HG03439 (cell line): ENCODE measurements around the gene NFKBIA.
"Not testable (repeated sequence)": the region's sequence is repeated elsewhere in the genome, so short reads cannot be mapped to it uniquely, and the experiment has no call there.

ENCODE experiments used
- ATAC-seq: cut with Tn5 transposase; IDR thresholded peaks from one replicate; pipeline ENCODE4 v1.9.1; 2021; ENCODE audit warnings: mild to moderate bottlenecking, moderate library complexity; ENCODE audit not compliant: unreplicated experiment

NFKBIA gene

DNA sequence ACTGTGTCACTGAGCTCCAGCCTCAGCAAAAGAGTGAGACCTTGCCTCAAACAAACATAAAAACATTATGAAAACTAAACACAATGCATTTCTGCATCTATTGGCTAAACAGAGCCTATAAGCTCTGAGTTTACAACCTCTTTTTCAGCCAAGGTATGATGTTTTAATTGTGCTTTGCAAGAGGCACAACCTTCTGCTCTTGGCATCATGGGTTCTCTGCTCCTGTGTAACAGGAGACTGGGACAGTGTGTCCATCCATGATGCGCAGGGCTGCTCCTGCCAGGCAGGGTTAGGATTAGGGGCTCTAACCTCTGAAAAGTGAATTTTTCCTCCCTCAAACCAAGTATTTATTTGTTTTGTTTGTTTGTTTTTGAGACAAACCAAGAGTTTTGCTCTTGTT is 5.0 kb upstream of the NFKBIA start:
- ATAC-seq, result no peak

DNA sequence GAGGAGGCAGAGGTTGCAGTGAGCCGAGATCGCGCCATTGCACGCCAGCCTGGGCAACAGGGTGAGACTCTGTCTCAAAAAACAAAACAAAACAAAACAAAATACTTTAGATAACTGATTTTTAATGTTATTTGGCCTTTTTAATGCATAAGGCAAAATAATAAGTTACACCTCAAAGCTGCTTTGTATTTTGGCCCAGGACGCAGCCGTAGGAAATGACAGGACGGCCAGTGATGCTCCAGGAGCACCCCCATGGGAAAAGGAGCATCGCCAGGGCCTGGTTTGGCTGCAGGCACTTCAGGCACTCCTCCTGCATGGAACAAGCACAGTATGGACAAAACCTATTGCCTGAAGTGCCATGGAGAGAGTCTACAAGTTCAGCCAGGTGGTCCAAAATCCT is 3.5 kb upstream of the NFKBIA start:
- no peak for ATAC-seq

DNA sequence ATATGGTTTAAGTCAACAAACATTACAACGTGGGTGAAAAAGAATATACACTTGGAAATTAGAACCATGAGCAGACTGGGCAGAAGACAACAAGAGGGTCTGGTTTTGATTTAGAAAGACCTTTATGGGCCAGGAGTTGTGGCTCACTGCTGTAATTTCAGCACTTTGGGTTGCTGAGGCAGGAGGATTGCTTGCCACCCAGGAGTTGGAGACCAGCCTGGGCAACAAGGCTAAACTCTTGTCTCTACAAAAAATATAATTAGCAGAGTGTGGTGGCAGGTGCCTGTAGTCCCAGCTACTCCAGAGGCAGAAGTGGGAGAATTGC is 2.7 kb upstream of the NFKBIA start:
- no peak for ATAC-seq

DNA sequence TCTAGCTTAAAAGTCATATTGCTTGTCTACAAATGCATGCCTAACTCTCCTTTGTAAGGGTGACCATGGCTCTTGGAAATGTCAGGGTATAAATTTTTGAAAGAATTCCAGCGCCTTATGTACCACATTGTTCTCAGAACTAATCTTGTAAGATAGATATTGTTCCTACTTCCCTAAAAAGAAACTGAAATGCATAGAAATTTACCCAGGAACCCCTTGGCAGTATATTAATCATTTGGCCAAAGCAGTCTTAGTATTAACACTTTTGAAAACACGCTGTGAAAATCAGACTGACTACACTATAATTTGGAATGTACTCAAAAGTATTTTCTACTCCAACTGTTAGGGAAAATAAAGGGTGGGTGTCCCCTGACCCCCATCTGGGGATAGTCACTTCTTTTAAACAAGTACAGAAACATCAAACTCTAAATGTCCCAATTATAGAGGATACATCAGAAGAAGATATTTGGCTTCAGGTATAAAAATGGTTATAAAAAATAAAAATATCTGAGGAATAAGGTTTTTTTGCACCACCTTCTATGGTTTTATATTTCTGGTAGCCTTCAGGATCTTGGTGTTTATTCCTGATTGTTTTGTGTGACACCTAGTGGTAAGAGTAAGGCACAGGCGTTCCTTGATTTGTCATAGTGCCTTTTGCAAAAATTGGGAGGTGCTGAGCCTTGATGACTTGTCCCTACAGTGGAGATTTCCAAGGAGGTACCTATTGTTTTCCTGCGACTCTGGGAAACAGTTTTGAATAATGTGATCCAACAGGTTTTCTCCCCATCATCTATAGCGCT is 2.2 kb upstream of the NFKBIA start:
- no peak for ATAC-seq

DNA sequence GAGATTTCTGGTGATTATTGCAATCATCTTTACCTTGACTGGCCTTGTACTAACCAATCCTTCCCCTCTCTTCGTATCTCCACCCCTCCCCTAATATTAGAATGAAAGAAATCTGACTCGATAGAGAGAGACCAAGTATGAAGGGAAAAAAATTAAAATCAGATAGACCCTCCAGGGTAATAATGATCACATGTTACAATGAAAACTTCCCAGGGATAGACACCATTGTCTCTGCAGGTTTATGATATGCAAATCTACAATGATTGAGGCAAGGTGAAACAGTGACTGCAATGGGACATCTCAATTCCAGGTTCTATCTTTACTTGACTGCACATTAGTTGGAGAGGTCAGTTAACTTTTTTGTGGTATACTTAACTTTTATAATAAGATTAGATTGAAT is 1.5 kb upstream of the NFKBIA start:
- ATAC-seq, result no peak

DNA sequence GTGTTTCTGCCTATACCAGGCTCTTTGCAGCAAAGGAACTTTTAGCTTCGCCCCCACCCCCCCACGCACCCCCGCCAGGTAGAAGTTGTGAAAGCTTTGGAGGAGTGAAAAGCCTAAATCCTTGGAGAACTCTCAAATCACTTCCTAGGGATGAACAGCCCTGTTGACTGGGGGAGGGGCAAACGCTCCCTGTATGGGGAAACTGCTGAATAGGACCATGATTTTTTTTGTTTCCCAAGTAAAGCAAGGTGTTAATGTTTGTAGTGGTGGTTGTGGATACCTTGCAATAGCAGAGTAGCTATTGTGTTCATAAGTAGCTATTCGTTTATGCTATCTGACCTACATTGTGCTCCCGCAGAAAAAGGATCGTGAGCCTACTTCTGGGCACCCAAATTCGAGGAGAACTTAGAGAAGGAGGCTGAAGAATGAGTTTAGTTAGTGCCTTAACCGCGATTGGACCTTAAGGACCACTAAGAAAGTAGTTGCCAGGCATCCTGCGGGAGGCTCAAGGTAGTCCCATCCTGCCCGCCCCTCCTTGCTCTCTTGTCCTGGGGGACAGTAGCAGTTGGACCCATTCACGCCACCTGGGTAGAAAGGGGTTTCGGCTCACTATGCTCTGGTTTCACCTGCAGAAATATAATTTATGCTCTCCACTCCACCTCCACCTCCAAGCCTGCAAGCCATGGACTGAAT is 901 bp upstream of the NFKBIA start:
- ATAC-seq, result no peak

DNA sequence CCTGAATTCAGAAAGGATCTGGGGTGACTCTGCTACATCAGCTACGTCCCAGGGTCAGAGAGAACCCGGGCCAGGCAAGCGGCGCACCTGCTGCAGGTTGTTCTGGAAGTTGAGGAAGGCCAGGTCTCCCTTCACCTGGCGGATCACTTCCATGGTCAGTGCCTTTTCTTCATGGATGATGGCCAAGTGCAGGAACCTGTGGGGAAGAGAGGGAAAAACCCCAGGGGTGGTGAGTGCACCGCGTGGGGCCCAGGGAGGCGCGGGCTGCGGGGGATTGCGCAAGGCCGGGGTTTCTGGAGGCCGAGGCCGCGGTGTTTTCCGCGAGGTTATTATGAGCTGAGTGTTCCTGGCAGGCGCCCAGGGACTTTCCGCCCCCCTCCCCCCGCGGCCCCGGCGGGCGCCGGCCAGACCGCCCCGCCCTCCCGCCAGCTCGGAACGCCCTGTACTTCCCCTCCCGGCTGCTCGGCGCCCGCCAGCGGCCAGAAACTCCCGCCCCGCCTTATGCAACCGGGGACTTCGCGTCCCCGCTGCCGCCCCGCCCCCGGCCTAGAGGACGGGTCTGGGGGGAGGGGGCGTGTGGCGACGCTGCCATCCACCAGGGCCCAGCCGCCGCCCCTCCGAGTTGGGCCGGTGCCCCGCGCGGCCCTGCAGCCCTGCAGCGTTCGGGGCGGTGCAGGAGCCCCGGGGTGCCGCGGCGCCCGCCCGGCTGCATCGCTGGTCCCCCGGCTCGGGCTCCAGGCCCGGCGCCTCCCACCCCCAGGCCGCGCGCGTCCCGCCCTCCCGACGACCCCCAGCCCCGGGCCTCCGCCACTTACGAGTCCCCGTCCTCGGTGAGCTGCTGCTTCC is 723 bp downstream of the NFKBIA start:
- ATAC-seq, result peak; percentile 51

DNA sequence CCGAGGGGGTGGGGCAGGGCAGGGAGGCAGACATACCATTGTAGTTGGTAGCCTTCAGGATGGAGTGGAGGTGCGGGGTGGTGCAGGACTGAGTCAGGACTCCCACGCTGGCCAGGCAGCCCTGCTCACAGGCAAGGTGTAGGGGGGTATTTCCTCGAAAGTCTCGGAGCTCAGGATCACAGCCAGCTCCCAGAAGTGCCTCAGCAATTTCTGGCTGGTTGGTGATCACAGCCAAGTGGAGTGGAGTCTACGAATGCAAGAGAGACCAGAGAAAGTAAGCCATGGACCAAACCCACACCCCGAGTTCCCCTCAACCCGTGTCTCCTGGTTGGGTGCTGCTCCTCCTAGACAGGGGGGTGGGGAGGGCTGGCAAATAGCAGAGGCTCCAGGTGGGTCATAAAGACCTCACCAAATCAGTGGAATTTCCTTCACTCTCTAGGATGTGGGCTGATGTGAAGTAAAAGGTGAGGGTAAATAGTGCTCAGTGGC is 1.4 kb downstream of the NFKBIA start:
- no peak for ATAC-seq

DNA sequence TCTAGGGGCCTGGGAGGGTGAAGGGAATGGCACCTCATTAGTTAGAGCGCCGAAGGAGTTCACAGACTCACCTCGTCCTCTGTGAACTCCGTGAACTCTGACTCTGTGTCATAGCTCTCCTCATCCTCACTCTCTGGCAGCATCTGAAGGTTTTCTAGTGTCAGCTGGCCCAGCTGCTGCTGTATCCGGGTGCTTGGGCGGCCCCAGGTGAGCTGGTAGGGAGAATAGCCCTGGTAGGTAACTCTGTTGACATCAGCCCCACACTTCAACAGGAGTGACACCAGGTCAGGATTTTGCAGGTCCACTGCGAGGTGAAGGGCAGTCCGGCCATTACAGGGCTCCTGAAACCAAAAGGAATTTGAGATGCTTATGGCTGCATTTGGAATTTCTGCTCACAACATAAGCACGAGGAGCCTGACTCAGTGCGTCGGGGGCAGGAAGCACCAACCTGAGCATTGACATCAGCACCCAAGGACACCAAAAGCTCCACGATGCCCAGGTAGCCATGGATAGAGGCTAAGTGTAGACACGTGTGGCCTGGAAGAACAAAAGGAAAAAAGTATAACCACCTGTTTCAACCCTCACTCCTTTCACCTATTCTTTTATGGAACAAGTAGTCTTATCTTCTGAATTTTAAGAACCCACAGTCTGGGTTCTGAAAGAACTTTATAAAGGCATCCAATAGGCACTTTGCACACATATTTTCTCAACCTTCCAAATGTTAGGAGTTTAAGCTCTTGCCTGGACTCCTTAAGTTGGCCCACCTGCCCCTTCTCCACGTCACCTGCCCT is 2.0 kb downstream of the NFKBIA start:
- ATAC-seq, result no peak

DNA sequence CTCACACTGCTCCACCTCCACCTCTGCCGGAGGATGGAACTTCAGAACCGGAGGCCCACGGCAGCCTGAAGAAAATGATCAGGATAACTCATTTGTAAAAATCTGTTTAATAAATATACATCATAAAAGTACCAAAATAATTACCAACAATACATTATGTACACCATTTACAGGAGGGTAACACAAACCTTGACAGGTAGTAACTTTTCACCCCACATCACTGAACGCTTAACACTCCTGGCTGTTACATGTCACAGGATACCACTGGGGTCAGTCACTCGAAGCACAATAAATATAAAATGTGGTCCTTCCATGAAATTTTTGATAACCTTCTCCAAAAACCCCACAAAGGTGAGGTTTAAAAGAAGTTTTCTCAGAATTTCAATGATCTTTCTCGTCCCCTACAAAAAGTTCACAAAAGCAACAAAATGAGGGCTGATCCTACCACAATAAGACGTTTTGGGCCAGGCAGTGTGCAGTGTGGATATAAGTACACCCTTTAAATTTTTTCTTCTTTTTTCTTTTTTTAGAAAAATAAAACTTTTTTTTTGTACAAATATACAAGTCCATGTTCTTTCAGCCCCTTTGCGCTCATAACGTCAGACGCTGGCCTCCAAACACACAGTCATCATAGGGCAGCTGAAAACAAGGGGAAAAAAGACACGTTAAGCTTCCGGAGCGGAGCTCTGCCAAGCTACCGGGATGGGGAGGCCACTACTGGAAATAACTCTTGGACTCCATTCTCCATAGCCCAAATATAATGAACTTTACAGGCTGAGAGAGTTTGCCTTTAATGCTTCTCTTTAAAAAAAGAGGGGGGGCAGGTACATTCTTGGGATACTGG is 2.9 kb downstream of the NFKBIA start:
- no peak for ATAC-seq

DNA sequence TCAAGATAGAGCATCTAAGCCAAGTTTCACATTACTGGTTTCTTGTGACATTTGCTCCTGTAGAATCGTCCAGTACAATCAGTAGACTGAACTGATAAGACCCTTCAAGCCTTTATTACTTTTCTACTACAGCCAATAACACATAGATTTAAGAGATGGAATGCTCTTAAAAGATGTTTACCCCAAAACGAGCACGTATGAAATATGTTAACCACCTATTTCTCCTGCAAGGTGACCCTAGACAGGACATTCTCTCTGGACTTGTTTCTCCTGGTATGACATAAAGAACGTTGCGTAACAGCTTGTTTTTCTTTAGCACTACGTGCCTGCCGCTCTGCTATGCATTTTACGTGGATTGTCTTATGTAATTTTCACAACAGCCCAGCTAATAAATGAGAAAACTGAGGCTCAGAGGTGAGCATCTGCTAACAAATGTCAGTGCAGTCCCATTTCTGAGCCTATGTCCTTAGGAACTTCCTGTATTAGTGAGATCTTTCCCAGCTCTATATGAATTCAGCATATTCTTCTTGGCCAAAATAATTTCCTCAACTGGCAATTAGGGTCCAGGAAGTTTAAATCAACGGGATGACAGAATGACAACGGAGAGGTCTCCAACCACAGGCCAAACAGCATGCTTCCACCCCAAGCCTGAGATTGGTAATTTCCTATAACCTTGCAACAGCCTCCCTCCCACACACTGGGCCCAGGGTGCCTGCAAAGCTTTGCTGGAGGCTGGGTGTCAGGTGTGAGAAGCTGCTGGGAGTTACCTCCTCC is 3.7 kb downstream of the NFKBIA start:
- ATAC-seq, result no peak

DNA sequence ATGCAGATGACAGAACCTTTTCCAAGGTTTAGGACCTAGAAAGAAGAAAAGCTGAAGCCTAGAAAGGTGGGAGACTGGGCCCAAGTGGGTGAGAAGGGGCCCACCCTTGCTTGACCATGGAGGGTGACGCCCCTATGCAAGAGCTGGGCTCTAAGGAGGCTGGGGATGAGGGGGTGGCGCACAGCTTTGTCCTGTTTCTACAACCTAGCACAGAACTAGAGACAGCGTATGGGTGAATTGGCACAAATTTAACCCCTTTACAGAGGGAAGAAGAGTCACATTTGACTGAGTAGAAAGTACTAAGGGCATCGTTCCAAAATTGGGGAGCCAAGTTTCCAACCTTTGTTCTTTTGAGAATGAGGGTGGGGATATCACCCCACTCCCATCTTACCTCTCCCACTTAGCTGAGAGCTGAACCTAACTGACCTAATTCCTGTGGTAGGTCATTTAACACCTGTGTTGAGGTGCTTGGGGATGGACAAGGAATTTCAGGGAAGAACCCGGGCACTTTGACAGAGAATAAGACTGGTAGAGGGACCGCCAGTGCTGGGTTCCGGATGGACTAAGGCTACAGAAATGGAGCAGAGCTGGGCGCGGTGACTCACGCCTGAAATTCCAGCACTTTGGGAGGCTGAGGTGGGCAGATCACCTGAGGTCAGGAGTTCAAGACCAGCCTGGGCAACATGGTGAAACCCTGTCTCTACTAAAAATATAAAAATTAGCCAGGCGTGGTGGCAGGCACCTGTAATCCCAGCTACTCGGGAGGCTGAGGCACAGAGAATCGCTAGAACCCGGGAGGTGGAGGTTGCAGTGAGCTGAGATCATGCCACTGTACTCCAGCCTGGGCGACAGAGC is 5.2 kb downstream of the NFKBIA start:
- no peak for ATAC-seq

DNA sequence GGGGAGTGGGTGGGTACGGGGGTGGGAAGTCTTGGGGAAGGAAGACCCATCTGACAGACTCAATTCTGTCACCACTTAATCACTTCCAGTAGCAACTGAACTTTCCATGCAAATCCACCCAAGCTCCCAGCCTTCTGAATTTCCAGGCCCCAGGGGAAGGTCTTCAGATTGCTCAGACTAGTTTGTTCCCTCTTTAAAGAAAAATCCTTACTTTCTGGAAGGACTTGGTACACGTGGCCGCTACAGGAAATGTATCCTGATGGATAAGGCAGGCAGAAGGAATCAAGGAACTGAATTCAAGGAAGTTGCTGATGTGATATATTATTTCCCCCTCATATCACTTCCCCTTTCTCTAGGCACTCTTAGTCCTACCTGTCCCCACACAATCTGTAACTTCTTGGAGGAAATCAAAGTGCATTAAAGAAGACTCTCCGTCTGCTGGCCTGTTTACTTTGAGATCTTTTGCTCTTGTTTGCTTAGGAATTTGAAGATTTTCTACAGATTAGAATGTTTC is 6.4 kb downstream of the NFKBIA start:
- ATAC-seq, result no peak

DNA sequence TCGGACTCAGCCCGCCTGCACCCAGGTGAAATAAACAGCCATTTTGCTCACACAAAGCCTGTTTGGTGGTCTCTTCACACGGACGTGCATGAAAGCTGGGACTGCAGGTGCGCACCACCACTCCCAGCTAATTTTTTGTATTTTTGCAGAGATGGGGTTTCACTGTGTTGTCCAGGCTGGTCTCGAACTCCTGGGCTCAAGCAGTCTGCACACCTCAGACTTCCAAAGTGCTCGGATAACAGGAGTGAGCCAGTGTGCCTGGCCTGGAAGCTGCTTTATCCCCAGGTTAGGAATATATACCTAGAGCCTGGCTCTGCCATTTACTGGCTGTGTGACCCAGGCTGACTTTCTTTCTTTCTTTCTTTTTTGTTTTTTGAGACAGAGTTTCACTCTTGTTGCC is 7.9 kb downstream of the NFKBIA start:
- ATAC-seq, result not testable (repeated sequence)

DNA sequence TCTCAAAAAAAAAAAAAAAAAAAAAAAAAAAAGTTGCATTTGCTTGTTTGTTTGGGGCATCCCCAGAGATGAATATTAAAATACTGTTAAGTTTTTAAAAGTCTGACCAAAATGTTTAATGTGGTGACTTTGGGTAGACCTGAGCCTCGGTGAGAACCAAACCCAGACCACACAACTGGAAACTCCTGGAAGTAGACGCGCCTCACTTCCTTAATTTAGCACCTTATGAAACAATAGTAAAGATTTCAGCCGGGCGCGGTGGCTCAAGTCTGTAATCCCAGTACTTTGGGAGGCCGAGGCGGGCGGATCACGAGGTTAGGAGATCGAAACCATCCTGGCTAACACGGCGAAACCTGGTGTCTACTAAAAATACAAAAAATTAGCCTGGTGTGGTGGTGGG is 9.3 kb downstream of the NFKBIA start:
- ATAC-seq, result no peak

DNA sequence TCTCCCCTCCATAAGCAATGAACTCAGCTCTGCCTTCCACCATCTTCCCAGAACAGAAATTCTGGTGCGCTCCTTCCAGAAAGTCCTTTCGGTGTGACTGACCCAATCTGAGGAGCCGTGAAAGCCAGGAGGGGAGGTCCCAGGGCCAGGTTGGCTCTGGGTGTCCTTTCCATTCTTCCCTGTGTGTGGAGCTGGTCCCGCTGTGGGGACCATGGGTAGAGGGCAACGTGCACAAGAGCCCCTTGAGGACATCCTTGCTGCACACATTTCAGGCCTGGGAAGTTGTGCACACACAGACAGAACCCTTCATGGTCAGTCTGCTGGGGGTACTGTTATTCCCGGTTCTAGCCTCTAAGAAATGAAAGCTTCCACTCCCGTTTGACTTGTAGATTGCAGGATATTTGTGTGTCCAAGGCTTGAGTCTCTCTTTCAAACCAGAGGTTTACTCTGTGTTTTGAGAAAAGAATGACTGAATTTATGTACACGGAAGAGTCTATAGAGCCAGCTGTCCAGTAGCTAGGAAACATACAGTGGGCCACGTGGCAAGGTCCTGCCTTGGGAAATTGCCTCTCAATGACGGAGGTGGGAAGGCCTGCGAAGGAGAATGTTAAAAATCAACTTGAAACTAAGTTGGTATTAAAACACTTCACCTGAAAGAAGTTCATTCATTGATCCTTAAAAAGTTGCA is 10.1 kb downstream of the NFKBIA start:
- no peak for ATAC-seq

DNA sequence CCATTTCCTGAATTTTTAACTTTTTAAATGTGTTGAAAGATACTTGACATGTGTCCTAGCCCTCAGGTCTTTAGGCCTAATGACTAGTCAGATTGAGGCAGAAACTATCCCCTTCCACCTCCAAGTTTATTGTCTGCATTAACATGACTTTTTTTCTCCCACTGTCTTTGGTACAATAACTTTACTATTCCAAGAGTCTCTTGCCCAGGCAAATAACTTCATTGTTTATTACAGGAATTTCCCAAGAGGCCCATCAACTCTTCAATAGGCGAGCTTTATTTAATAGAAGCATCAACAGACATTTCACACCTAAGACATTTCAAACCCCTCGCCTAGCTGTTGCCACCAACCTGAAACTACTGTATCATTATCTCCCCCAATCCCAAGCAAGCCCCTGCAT is 10.7 kb downstream of the NFKBIA start:
- ATAC-seq, result no peak
